H1 (cell line): Measurements from ENCODE around the gene ZNF223. TPM values are rescaled to one million over a fixed set of nuclear protein-coding genes. Genes with fewer than 3 reads are reported as not detected.

Experiments used
- CTCF ChIA-PET: fragments of 300-600 bp; sonication (Branson Sonifier 250); formaldehyde crosslinking; loops from one replicate; lab custom pipeline; 2021; ENCODE audit not compliant: partially characterized antibody; lab: Charles Lee
- POLR2A ChIA-PET: fragments of 300-600 bp; sonication (Branson Sonifier 250); formaldehyde crosslinking; loops from one replicate; lab custom pipeline; 2021; ENCODE audit warnings: inconsistent platforms; ENCODE audit not compliant: partially characterized antibody; lab: Charles Lee
- DNase-seq, 2 experiments: peaks; one replicate each; pipeline versions ENCODE4 v3.0.0 to v3.0.0-alpha.2; 2010 to 2022; ENCODE audit warnings: low spot score in 2 of 2, low read depth in 1 of 2, mixed read lengths in 1 of 2
- FAIRE-seq: peaks from 2 replicates; lab custom pipeline; 2011; peaks lifted over from hg19 to GRCh38; lab: Jason Lieb, UNC
- H2AFZ ChIP-seq: 2 replicates; pipeline ENCODE4 v1.8.1; 2012; ENCODE audit warnings: low read length, inconsistent platforms
- H2AK5ac ChIP-seq: 2 replicates; pipeline ENCODE4 v1.6.1; 2013; ENCODE audit warnings: low read depth, low read length
- H2BK120ac ChIP-seq: replicated peaks from 2 replicates; pipeline ENCODE3; 2013; ENCODE audit warnings: low read depth, low read length, inconsistent platforms
- H2BK12ac ChIP-seq: 2 replicates; pipeline ENCODE4 v1.6.1; 2013; ENCODE audit warnings: low read depth, low read length
- H2BK15ac ChIP-seq: 2 replicates; pipeline ENCODE4 v1.6.1; 2013; ENCODE audit warnings: low read length
- H2BK20ac ChIP-seq: 2 replicates; pipeline ENCODE4 v1.6.1; 2013; ENCODE audit warnings: low read length
- H2BK5ac ChIP-seq: 2 replicates; pipeline ENCODE4 v1.6.1; 2013; ENCODE audit warnings: low read depth, low read length
- H3K14ac ChIP-seq: 2 replicates; pipeline ENCODE4 v1.6.1; 2013; ENCODE audit warnings: inconsistent platforms; ENCODE audit not compliant: insufficient read length
- H3K18ac ChIP-seq: 2 replicates; pipeline ENCODE4 v1.6.1; 2013; ENCODE audit warnings: low read length; ENCODE audit errors: extremely low read depth
- H3K23ac ChIP-seq: 2 replicates; pipeline ENCODE4 v1.6.1; 2013; ENCODE audit warnings: inconsistent platforms; ENCODE audit not compliant: insufficient read length
- H3K23me2 ChIP-seq: 2 replicates; pipeline ENCODE4 v1.6.1; 2013; ENCODE audit warnings: low read depth, low read length
- H3K27ac ChIP-seq: 2 replicates; pipeline ENCODE4 v1.6.1; 2011; ENCODE audit warnings: low read depth, low read length, inconsistent platforms
- H3K27me3 ChIP-seq, 4 experiments: replicated peaks in 1 of 4; 1 replicate in 1 of 4; 2 replicates in 3 of 4; pipeline versions ENCODE4 v1.6.1 to v1.8.1; 2011 to 2013; ENCODE audit warnings: low read length in 3 of 4, mild to moderate bottlenecking in 3 of 4, inconsistent platforms in 2 of 4, mixed read lengths in 2 of 4, moderate library complexity in 1 of 4; ENCODE audit not compliant: control insufficient read depth in 3 of 4, insufficient read depth in 3 of 4; ENCODE audit errors: extremely low read depth in 1 of 4
- H3K36me3 ChIP-seq, 4 experiments: 2 replicates each; pipeline versions ENCODE4 v1.6.1 to v1.8.1; 2011 to 2013; ENCODE audit warnings: mild to moderate bottlenecking in 4 of 4, low read length in 3 of 4, moderate library complexity in 2 of 4, control low read depth in 1 of 4, inconsistent platforms in 1 of 4; ENCODE audit not compliant: insufficient read depth in 4 of 4, control insufficient read depth in 2 of 4
- H3K4ac ChIP-seq: replicated peaks from 2 replicates; pipeline ENCODE3; 2013; ENCODE audit warnings: low read length, low read depth, mixed read lengths, inconsistent platforms; ENCODE audit not compliant: insufficient read length
- H3K4me1 ChIP-seq, 4 experiments: replicated peaks in 1 of 4; 1 replicate in 1 of 4; 2 replicates in 3 of 4; pipeline versions ENCODE4 v1.6.1 to v1.8.1; 2011 to 2013; ENCODE audit warnings: low read length in 3 of 4, inconsistent platforms in 2 of 4, mixed read lengths in 1 of 4; ENCODE audit not compliant: insufficient read depth in 4 of 4, control insufficient read depth in 3 of 4
- H3K4me2 ChIP-seq, 2 experiments: 2 replicates each; pipeline versions ENCODE4 v1.6.1 to v1.8.1; 2011 to 2013; ENCODE audit warnings: low read depth in 2 of 2, low read length in 2 of 2, control low read depth in 1 of 2, inconsistent platforms in 1 of 2, mild to moderate bottlenecking in 1 of 2; ENCODE audit not compliant: insufficient read depth in 1 of 2
- H3K4me3 ChIP-seq, 4 experiments: fragments of 200-600, 300-600 bp in 1 of 4; sonication (generic), shearing (Covaris generic), sonication (Bioruptor Twin) in 1 of 4; 2 replicates each; pipeline versions ENCODE4 v1.5.1 to v1.8.1; 2011 to 2016; ENCODE audit warnings: low read length in 4 of 4, low read depth in 3 of 4, control low read depth in 2 of 4, inconsistent platforms in 2 of 4, mild to moderate bottlenecking in 2 of 4, mixed read lengths in 1 of 4, moderate library complexity in 1 of 4; ENCODE audit not compliant: insufficient read depth in 2 of 4; ENCODE audit errors: extremely low read depth in 1 of 4
- H3K56ac ChIP-seq: replicated peaks from 2 replicates; pipeline ENCODE3; 2013; ENCODE audit warnings: low read depth, mild to moderate bottlenecking, mixed read lengths, low read length, inconsistent platforms; ENCODE audit not compliant: insufficient read length
- H3K79me1 ChIP-seq: 2 replicates; pipeline ENCODE4 v1.6.1; 2013; ENCODE audit warnings: low read depth, low read length, control low read depth
- H3K79me2 ChIP-seq, 2 experiments: 2 replicates each; pipeline versions ENCODE4 v1.6.1 to v1.8.1; 2012 to 2013; ENCODE audit warnings: low read length in 2 of 2, mild to moderate bottlenecking in 2 of 2, inconsistent platforms in 1 of 2; ENCODE audit not compliant: insufficient read depth in 2 of 2, control insufficient read depth in 1 of 2
- H3K9ac ChIP-seq, 4 experiments: replicated peaks in 1 of 4; 1 replicate in 1 of 4; 2 replicates in 3 of 4; pipeline versions ENCODE4 v1.6.1 to v1.8.1; 2011 to 2013; ENCODE audit warnings: low read depth in 3 of 4, low read length in 3 of 4, control low read depth in 2 of 4, mild to moderate bottlenecking in 2 of 4, moderate library complexity in 2 of 4, inconsistent platforms in 1 of 4; ENCODE audit errors: extremely low read depth in 1 of 4
- H3K9me3 ChIP-seq, 2 experiments: 2 replicates each; pipeline versions ENCODE4 v1.6.1 to v1.8.1; 2012 to 2013; ENCODE audit warnings: mild to moderate bottlenecking in 2 of 2, moderate library complexity in 2 of 2, control low read depth in 1 of 2, inconsistent platforms in 1 of 2, low read depth in 1 of 2, low read length in 1 of 2, mixed read lengths in 1 of 2; ENCODE audit not compliant: insufficient read depth in 2 of 2
- H4K20me1 ChIP-seq, 2 experiments: replicated peaks in 1 of 2; 2 replicates each; pipeline versions ENCODE3 to v1.8.1; 2011 to 2013; ENCODE audit warnings: inconsistent platforms in 2 of 2, low read length in 2 of 2, mild to moderate bottlenecking in 1 of 2; ENCODE audit not compliant: insufficient read depth in 2 of 2, control insufficient read depth in 1 of 2
- H4K5ac ChIP-seq: 2 replicates; pipeline ENCODE4 v1.6.1; 2013; ENCODE audit warnings: low read length, low read depth, mixed read lengths, inconsistent platforms; ENCODE audit not compliant: insufficient read length
- H4K8ac ChIP-seq: 2 replicates; pipeline ENCODE4 v1.8.0; 2013; ENCODE audit warnings: mild to moderate bottlenecking, moderate library complexity, low read length, inconsistent platforms; ENCODE audit not compliant: insufficient read depth; ENCODE audit errors: extremely low read depth
- H4K91ac ChIP-seq: replicated peaks from 2 replicates; pipeline ENCODE3; 2013; ENCODE audit warnings: low read length, mixed read lengths, inconsistent platforms; ENCODE audit not compliant: insufficient read length
- ASH2L ChIP-seq: fragments of 200-600, 300-600 bp; sonication (generic); IDR thresholded peaks from one replicate; pipeline ENCODE4 v1.7.1; 2017; ENCODE audit warnings: low read length
- CBX8 ChIP-seq: fragments of 300-800, 300-1000 bp; sonication (generic); IDR thresholded peaks from 2 replicates; pipeline ENCODE4 v1.7.1; 2016; ENCODE audit warnings: low read depth, low read length, borderline replicate concordance
- HDAC6 ChIP-seq: IDR thresholded peaks from one replicate; pipeline ENCODE4 v1.7.1; 2012; ENCODE audit warnings: low read depth, mild to moderate bottlenecking, inconsistent platforms, low read length, moderate library complexity
- KDM1A ChIP-seq: fragments of 200-600, 300-600 bp; sonication (generic); IDR thresholded peaks from 2 replicates; pipeline ENCODE4 v1.7.1; 2016; ENCODE audit warnings: mild to moderate bottlenecking, low read length, borderline replicate concordance
- KDM4A ChIP-seq: IDR thresholded peaks from one replicate; pipeline ENCODE4 v1.7.1; 2012; ENCODE audit warnings: low read depth, mild to moderate bottlenecking, moderate library complexity, low read length, inconsistent platforms; ENCODE audit not compliant: severe bottlenecking
- KDM5A ChIP-seq: fragments of 200-600 bp; IDR thresholded peaks from 2 replicates; pipeline ENCODE4 v1.7.1; 2012; ENCODE audit warnings: mild to moderate bottlenecking, low read length, inconsistent platforms, mixed read lengths
- RAD21 ChIP-seq, 2 experiments: IDR thresholded peaks in 1 of 2; conservative IDR thresholded peaks in 1 of 2; 2 replicates each; pipeline ENCODE4 v1.6.1; 2011; ENCODE audit warnings: low read depth in 2 of 2, low read length in 2 of 2, improper control_type of control experiment in 1 of 2, inconsistent platforms in 1 of 2, mild to moderate bottlenecking in 1 of 2, moderate library complexity in 1 of 2
- RNF2 ChIP-seq: fragments of 200-900, 300-1000 bp; sonication (generic); IDR thresholded peaks from 2 replicates; pipeline ENCODE4 v1.7.1; 2016; ENCODE audit warnings: borderline replicate concordance, low read depth, mild to moderate bottlenecking, antibody characterized with exemption, low read length; ENCODE audit not compliant: poor library complexity, severe bottlenecking; ENCODE audit errors: missing control alignments
- SP2 ChIP-seq: IDR thresholded peaks from 2 replicates; pipeline ENCODE4 v1.6.1; 2012; ENCODE audit warnings: mild to moderate bottlenecking, low read length, inconsistent platforms
- SP4 ChIP-seq: IDR thresholded peaks from 2 replicates; pipeline ENCODE4 v1.6.1; 2012; ENCODE audit warnings: low read length, inconsistent platforms
- SRF ChIP-seq: IDR thresholded peaks from 2 replicates; pipeline ENCODE4 v1.6.1; 2011; ENCODE audit warnings: mild to moderate bottlenecking, low read depth, low read length, moderate library complexity
- TAF7 ChIP-seq: optimal IDR thresholded peaks from 2 replicates; pipeline ENCODE3; 2011; ENCODE audit warnings: low read depth, mild to moderate bottlenecking, inconsistent platforms, low read length, moderate library complexity, borderline replicate concordance
- TCF12 ChIP-seq: IDR thresholded peaks from 2 replicates; pipeline ENCODE4 v1.6.1; 2011; ENCODE audit warnings: low read depth, mild to moderate bottlenecking, low read length
- YY1 ChIP-seq: IDR thresholded peaks from 2 replicates; pipeline ENCODE4 v1.6.1; 2011; ENCODE audit warnings: low read depth, mild to moderate bottlenecking, low read length
- WGBS, 2 experiments: shearing (Covaris generic) in 1 of 2; methylation state at CpG; one replicate each; pipeline versions ENCODE4 v1.1.6 to v1.1.7; 2013 to 2015; ENCODE audit warnings: low lambda C conversion rate in 2 of 2, mixed read lengths in 2 of 2, inconsistent platforms in 1 of 2, low coverage in 1 of 2, missing lambda C conversion rate in 1 of 2; ENCODE audit not compliant: insufficient replicate concordance in 2 of 2, insufficient coverage in 1 of 2, insufficient read length in 1 of 2; ENCODE audit errors: extremely low coverage in 1 of 2, missing lambda C conversion rate in 1 of 2; 5-methylcytosine and 5-hydroxymethylcytosine counted together
- polyA plus RNA-seq, 7 experiments: library from polyadenylated mRNA; depleted of rRNA in 3 of 7; stranded (reverse) in 5 of 7; unstranded in 2 of 7; fragments of >200 nt in 5 of 7; fragments of 200-250 nt in 2 of 7; gene quantifications; 1 replicate in 5 of 7; 2 replicates in 1 of 7; 4 replicates in 1 of 7; pipeline versions ENCODE4 v1.2.1 to v1.2.3, GENCODE V29; 2011 to 2013; ENCODE audit warnings: missing spikeins in 2 of 7, mixed read lengths in 2 of 7
- total RNA-seq: library from RNA; stranded (reverse); fragmentation: NEBNext Ultra II Directional; extraction: Animal tissue kit (Norgen Biotek cat#: 25700); gene quantifications from 2 replicates; pipeline ENCODE4 v1.2.1, GENCODE V29; 2021

The ZNF223 gene
- total and polyA plus RNA-seq, 2 of the 8 experiments (the other 6 are each of a cell fraction or from before 2014, with no cell fraction given) = 1.7 to 4.3 TPM

DNA sequence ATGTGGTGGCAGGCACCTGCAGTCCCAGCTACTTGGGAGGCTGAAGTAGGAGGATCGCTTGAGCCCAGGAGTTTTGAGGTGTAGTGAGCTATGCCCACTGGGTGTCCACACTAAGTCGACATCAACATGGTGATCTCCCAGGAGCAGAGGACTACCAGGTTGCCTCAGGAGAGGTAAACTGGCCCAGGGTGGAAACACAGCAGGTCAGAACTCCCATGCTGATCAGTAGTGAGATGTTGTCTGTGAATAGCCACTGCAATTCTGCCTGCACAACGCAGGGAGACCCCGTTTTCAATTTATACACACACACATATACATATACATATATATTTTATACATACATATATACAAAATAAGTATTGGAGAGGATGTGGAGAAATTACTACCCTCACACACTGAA, 40.3 kb downstream of the ZNF223 start:
- no peak overlapping the region for H2BK12ac ChIP-seq
- DNase-seq (no peak), FAIRE-seq (no peak)
- no peak overlapping the region for H3K23ac ChIP-seq
- no peak overlapping the region for H4K5ac ChIP-seq
- no peak overlapping the region for H2BK20ac ChIP-seq
- WGBS, 2 experiments = 79% methylated on average over 4 of the region's 4 CpGs; no CpG with 5 or more reads in 1 of the 2 experiments
- H3K9ac ChIP-seq = no peak overlapping the region
- H3K9me3 ChIP-seq = no peaks in the 10 kb centered on the region
- H4K20me1 ChIP-seq = no peaks in the 10 kb centered on the region
- H3K23me2 ChIP-seq = peaks cover 5% of the 10 kb centered on the region
- no peak overlapping the region for H3K27ac ChIP-seq
- H2BK120ac ChIP-seq = no peak overlapping the region
- no peak overlapping the region for H4K91ac ChIP-seq
- no peak overlapping the region for H2AK5ac ChIP-seq
- H3K4me2 ChIP-seq = no peak overlapping the region
- H3K27me3 ChIP-seq = no peaks in the 10 kb centered on the region
- no peak overlapping the region for H4K8ac ChIP-seq
- peaks cover 2% of the 10 kb centered on the region; the same call in 1 of the 2 replicates for H3K79me1 ChIP-seq
- no peak overlapping the region for H3K56ac ChIP-seq
- H3K4me3 ChIP-seq = no peak overlapping the region
- TF ChIP-seq TAF7 (no peak), KDM4A (no peak), SP4 (no peak), ASH2L (no peak), KDM5A (no peak), SRF (no peak), HDAC6 (no peak), TCF12 (no peak), SP2 (no peak), YY1 (no peak), RAD21 (IDR thresholded peaks at IDR 0.05 in 1 of 2, conservative IDR thresholded peaks at IDR 0.05 in 1 of 2; ENCODE audit: low read depth in 2 of 2, low read length in 2 of 2) (no peak), KDM1A (no peak), CBX8 (no peak), RNF2 (no peak)
- TF ChIP-seq, all 59 proteins: peak for 0
- Histone ChIP-seq H3K14ac (no peak overlapping the region), H3K4ac (no peak overlapping the region), H2AFZ (no peak overlapping the region), H3K4me1 (no peaks in the 10 kb centered on the region), H3K79me2 (peaks cover 0 to 10% of the 10 kb centered on the region in 2 experiments; a peak in 2 of 4 replicates), H3K36me3 (no peaks in the 10 kb centered on the region), H2BK15ac (no peak overlapping the region), H2BK5ac (no peak overlapping the region), H3K18ac (no peak overlapping the region)
- POLR2A ChIA-PET = interaction anchor here (0.6 to 1.4 kb wide), 2 partner anchors 20 kb away, joined by 3 to 6 read pairs; no protein-coding TSS in a partner anchor
- CTCF ChIA-PET = no interaction called here
